Measurements from ENCODE around the gene MAP2.

Gene MAP2

GRCh38 chr2:209753020-209753419 lies 329.2 kb downstream of the MAP2 start:
- no peak for DNase-seq (ENCODE audit: low spot score)
- Histone ChIP-seq H3K36me3 (replicated peaks in 1 of 2; ENCODE audit: control insufficient read depth in 2 of 2, insufficient read depth in 2 of 2, low read length in 2 of 2) (no peaks in the 10 kb centered on the region), H3K9me3 (replicated peaks in 1 of 2; ENCODE audit: control insufficient read depth in 2 of 2, insufficient read depth in 1 of 2, low read depth in 1 of 2, low read length in 2 of 2) (peaks cover 0 to 5% of the 10 kb centered on the region in 2 donors), H4K91ac (ENCODE audit: low read depth, low read length, poor library complexity) (no peak overlapping the region), H2BK15ac (ENCODE audit: low read length) (no peak overlapping the region), H3K4ac (ENCODE audit: low read length) (no peak overlapping the region), H3K4me3 (ENCODE audit: low read length in 2 of 2) (no peak overlapping the region), H3K27me3 (ENCODE audit: control insufficient read depth in 3 of 3, insufficient read depth in 3 of 3, low read depth in 1 of 3, low read length in 3 of 3) (no peaks in the 10 kb centered on the region), H2BK12ac (ENCODE audit: low read length) (no peak overlapping the region), H2AK5ac (ENCODE audit: low read depth, low read length) (no peak overlapping the region), H3K4me1 (ENCODE audit: control insufficient read depth in 2 of 2, insufficient read depth in 1 of 2, low read depth in 1 of 2, low read length in 2 of 2) (peaks cover 0 to 3% of the 10 kb centered on the region in 2 donors), H3K27ac (replicated peaks; ENCODE audit: low read length) (no peak overlapping the region), H2BK120ac (ENCODE audit: low read depth, low read length) (no peak overlapping the region), H3K79me1 (ENCODE audit: low read depth, low read length) (no peaks in the 10 kb centered on the region), H3K23ac (ENCODE audit: low read depth, low read length, poor library complexity) (no peak overlapping the region), H3K18ac (ENCODE audit: low read length) (no peak overlapping the region), H3K9ac (ENCODE audit: low read depth, low read length, poor library complexity) (no peak overlapping the region), H3K14ac (ENCODE audit: low read length) (no peak overlapping the region), H3K4me2 (ENCODE audit: insufficient read depth, low read length, poor library complexity, severe bottlenecking) (no peak overlapping the region), H4K8ac (ENCODE audit: low read depth, low read length) (no peak overlapping the region), H2BK5ac (ENCODE audit: low read length) (no peak overlapping the region), H2AFZ (ENCODE audit: low read length) (no peak overlapping the region)
- WGBS, 2 donors (ENCODE audit: extremely low coverage in 2 of 2, insufficient read length in 2 of 2, insufficient replicate concordance in 1 of 2), result no CpG with 5 or more reads among the region's 3 CpGs

GRCh38 chr2:209757163-209757562 lies 333.3 kb downstream of the MAP2 start:
- DNase-seq (ENCODE audit: low spot score), result no peak
- no peaks in the 10 kb centered on the region for H3K27me3 ChIP-seq (ENCODE audit: control insufficient read depth in 3 of 3, insufficient read depth in 3 of 3, low read depth in 1 of 3, low read length in 3 of 3)
- no peak overlapping the region for H3K18ac ChIP-seq (ENCODE audit: low read length)

GRCh38 chr2:209761566-209761965 lies 337.7 kb downstream of the MAP2 start:
- Histone ChIP-seq H3K36me3 (replicated peaks in 1 of 2; ENCODE audit: control insufficient read depth in 2 of 2, insufficient read depth in 2 of 2, low read length in 2 of 2) (no peaks in the 10 kb centered on the region), H2AK5ac (ENCODE audit: low read depth, low read length) (no peak overlapping the region), H3K14ac (ENCODE audit: low read length) (no peak overlapping the region), H3K4me1 (ENCODE audit: control insufficient read depth in 2 of 2, insufficient read depth in 1 of 2, low read depth in 1 of 2, low read length in 2 of 2) (peaks cover 0 to 6% of the 10 kb centered on the region in 2 donors), H2BK15ac (ENCODE audit: low read length) (no peak overlapping the region), H4K91ac (ENCODE audit: low read depth, low read length, poor library complexity) (no peak overlapping the region), H2BK5ac (ENCODE audit: low read length) (no peak overlapping the region), H4K8ac (ENCODE audit: low read depth, low read length) (no peak overlapping the region), H3K9me3 (replicated peaks in 1 of 2; ENCODE audit: control insufficient read depth in 2 of 2, insufficient read depth in 1 of 2, low read depth in 1 of 2, low read length in 2 of 2) (no peaks in the 10 kb centered on the region), H3K9ac (ENCODE audit: low read depth, low read length, poor library complexity) (no peak overlapping the region), H3K23ac (ENCODE audit: low read depth, low read length, poor library complexity) (no peak overlapping the region), H2BK120ac (ENCODE audit: low read depth, low read length) (no peak overlapping the region), H3K79me1 (ENCODE audit: low read depth, low read length) (no peaks in the 10 kb centered on the region), H3K27ac (replicated peaks; ENCODE audit: low read length) (peak overlapping the region; percentile 15), H3K4ac (ENCODE audit: low read length) (no peak overlapping the region), H2AFZ (ENCODE audit: low read length) (peak overlapping the region; percentile 54), H3K4me2 (ENCODE audit: insufficient read depth, low read length, poor library complexity, severe bottlenecking) (no peak overlapping the region), H3K27me3 (ENCODE audit: control insufficient read depth in 3 of 3, insufficient read depth in 3 of 3, low read depth in 1 of 3, low read length in 3 of 3) (no peaks in the 10 kb centered on the region), H3K18ac (ENCODE audit: low read length) (no peak overlapping the region), H3K4me3 (ENCODE audit: low read length in 2 of 2) (no peak overlapping the region), H2BK12ac (ENCODE audit: low read length) (no peak overlapping the region)
- no CpG with 5 or more reads among the region's 2 CpGs for WGBS, 2 donors (ENCODE audit: extremely low coverage in 2 of 2, insufficient read length in 2 of 2, insufficient replicate concordance in 1 of 2)
- no peak for DNase-seq (ENCODE audit: low spot score)

More at GRCh38 chr2:209757163-209757562, 333.3 kb downstream of the MAP2 start:
- peaks cover 0 to 5% of the 10 kb centered on the region in 2 donors for H3K9me3 ChIP-seq (replicated peaks in 1 of 2; ENCODE audit: control insufficient read depth in 2 of 2, insufficient read depth in 1 of 2, low read depth in 1 of 2, low read length in 2 of 2)
- no peak overlapping the region for H2BK15ac ChIP-seq (ENCODE audit: low read length)
- no peaks in the 10 kb centered on the region for H3K79me1 ChIP-seq (ENCODE audit: low read depth, low read length)
- no peak overlapping the region for H4K91ac ChIP-seq (ENCODE audit: low read depth, low read length, poor library complexity)
- no peak overlapping the region for H3K4ac ChIP-seq (ENCODE audit: low read length)
- H2BK120ac ChIP-seq (ENCODE audit: low read depth, low read length), result no peak overlapping the region
- H3K9ac ChIP-seq (ENCODE audit: low read depth, low read length, poor library complexity), result no peak overlapping the region
- no peak overlapping the region for H2AK5ac ChIP-seq (ENCODE audit: low read depth, low read length)
- H3K23ac ChIP-seq (ENCODE audit: low read depth, low read length, poor library complexity), result no peak overlapping the region
- no peak overlapping the region for H4K8ac ChIP-seq (ENCODE audit: low read depth, low read length)
- H3K27ac ChIP-seq (replicated peaks; ENCODE audit: low read length), result no peak overlapping the region
- no peak overlapping the region for H2BK12ac ChIP-seq (ENCODE audit: low read length)
- no peak overlapping the region for H2AFZ ChIP-seq (ENCODE audit: low read length)
- H3K4me1 ChIP-seq (ENCODE audit: control insufficient read depth in 2 of 2, insufficient read depth in 1 of 2, low read depth in 1 of 2, low read length in 2 of 2), result peaks cover 3 to 6% of the 10 kb centered on the region in 2 donors
- no peak overlapping the region for H3K4me3 ChIP-seq (ENCODE audit: low read length in 2 of 2)
- no peak overlapping the region for H2BK5ac ChIP-seq (ENCODE audit: low read length)
- H3K14ac ChIP-seq (ENCODE audit: low read length), result no peak overlapping the region
- H3K36me3 ChIP-seq (replicated peaks in 1 of 2; ENCODE audit: control insufficient read depth in 2 of 2, insufficient read depth in 2 of 2, low read length in 2 of 2), result no peaks in the 10 kb centered on the region
- no peak overlapping the region for H3K4me2 ChIP-seq (ENCODE audit: insufficient read depth, low read length, poor library complexity, severe bottlenecking)

DNA sequence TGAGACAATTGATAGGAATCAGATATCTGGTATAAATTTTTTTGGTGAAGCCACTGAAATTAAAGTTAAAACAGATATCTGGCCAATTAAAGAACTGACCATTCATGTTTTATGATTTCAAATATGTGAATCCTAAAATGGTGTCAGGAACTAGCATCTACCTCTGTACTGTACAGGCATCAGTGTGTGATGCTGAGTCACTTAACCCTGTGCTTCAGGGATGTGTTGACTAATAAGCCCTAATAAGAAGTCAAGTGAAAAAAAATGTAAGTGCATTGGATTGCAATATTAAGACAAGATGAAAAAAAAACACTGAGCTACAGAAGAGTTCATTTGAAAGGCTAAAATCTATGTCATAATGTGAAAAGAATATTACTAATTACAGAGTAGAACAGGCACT lies 338.7 kb downstream of the MAP2 start:
- Histone ChIP-seq H2AFZ (ENCODE audit: low read length) (no peak overlapping the region), H3K27me3 (ENCODE audit: control insufficient read depth in 3 of 3, insufficient read depth in 3 of 3, low read depth in 1 of 3, low read length in 3 of 3) (no peaks in the 10 kb centered on the region), H2AK5ac (ENCODE audit: low read depth, low read length) (no peak overlapping the region), H4K91ac (ENCODE audit: low read depth, low read length, poor library complexity) (no peak overlapping the region), H3K4ac (ENCODE audit: low read length) (no peak overlapping the region), H3K18ac (ENCODE audit: low read length) (no peak overlapping the region), H3K79me1 (ENCODE audit: low read depth, low read length) (no peaks in the 10 kb centered on the region), H3K27ac (replicated peaks; ENCODE audit: low read length) (no peak overlapping the region), H3K36me3 (replicated peaks in 1 of 2; ENCODE audit: control insufficient read depth in 2 of 2, insufficient read depth in 2 of 2, low read length in 2 of 2) (no peaks in the 10 kb centered on the region), H4K8ac (ENCODE audit: low read depth, low read length) (no peak overlapping the region), H3K9me3 (replicated peaks in 1 of 2; ENCODE audit: control insufficient read depth in 2 of 2, insufficient read depth in 1 of 2, low read depth in 1 of 2, low read length in 2 of 2) (no peaks in the 10 kb centered on the region), H2BK15ac (ENCODE audit: low read length) (no peak overlapping the region), H3K4me1 (ENCODE audit: control insufficient read depth in 2 of 2, insufficient read depth in 1 of 2, low read depth in 1 of 2, low read length in 2 of 2) (peaks cover 0 to 6% of the 10 kb centered on the region in 2 donors), H3K14ac (ENCODE audit: low read length) (no peak overlapping the region), H2BK12ac (ENCODE audit: low read length) (no peak overlapping the region), H3K23ac (ENCODE audit: low read depth, low read length, poor library complexity) (no peak overlapping the region), H3K4me3 (ENCODE audit: low read length in 2 of 2) (no peak overlapping the region), H2BK5ac (ENCODE audit: low read length) (no peak overlapping the region), H3K4me2 (ENCODE audit: insufficient read depth, low read length, poor library complexity, severe bottlenecking) (no peak overlapping the region), H2BK120ac (ENCODE audit: low read depth, low read length) (no peak overlapping the region), H3K9ac (ENCODE audit: low read depth, low read length, poor library complexity) (no peak overlapping the region)
- no peak for DNase-seq (ENCODE audit: low spot score)
